Measurements from ENCODE around the gene PPM1E. TPM values are rescaled to one million over a fixed set of nuclear protein-coding genes. Genes with fewer than 3 reads are reported as not detected.
A peak's percentile ranks its signal among the peaks of the same experiment; 100 is the strongest.

PPM1E gene
- total RNA-seq, 1 donor from 2014 or later, result 0.26 TPM

GRCh38 chr17:58995247-58995940 is 239.7 kb downstream of the PPM1E start:
- Mint-ChIP-seq H3K36me3 (ENCODE audit: low read depth, unreplicated experiment) (peaks cover 6% of the 10 kb centered on the region), H3K9me3 (ENCODE audit: unreplicated experiment) (no peaks in the 10 kb centered on the region), H3K27me3 (ENCODE audit: unreplicated experiment) (no peaks in the 10 kb centered on the region), H3K4me3 (ENCODE audit: unreplicated experiment) (no peak overlapping the region), H3K4me1 (ENCODE audit: unreplicated experiment) (no peaks in the 10 kb centered on the region), H3K27ac (ENCODE audit: unreplicated experiment) (no peak overlapping the region)
- no peak for DNase-seq (ENCODE audit: low spot score)
- TF ChIP-seq CTCF (IDR thresholded peaks at IDR 0.05; ENCODE audit: unreplicated experiment), result no peak

GRCh38 chr17:58996968-58997367 is 241.3 kb downstream of the PPM1E start:
- no peak overlapping the region for H3K27ac Mint-ChIP-seq (ENCODE audit: unreplicated experiment)
- H3K4me1 Mint-ChIP-seq (ENCODE audit: unreplicated experiment), result peaks cover 6% of the 10 kb centered on the region
- H3K36me3 Mint-ChIP-seq (ENCODE audit: low read depth, unreplicated experiment), result peaks cover 6% of the 10 kb centered on the region

DNA sequence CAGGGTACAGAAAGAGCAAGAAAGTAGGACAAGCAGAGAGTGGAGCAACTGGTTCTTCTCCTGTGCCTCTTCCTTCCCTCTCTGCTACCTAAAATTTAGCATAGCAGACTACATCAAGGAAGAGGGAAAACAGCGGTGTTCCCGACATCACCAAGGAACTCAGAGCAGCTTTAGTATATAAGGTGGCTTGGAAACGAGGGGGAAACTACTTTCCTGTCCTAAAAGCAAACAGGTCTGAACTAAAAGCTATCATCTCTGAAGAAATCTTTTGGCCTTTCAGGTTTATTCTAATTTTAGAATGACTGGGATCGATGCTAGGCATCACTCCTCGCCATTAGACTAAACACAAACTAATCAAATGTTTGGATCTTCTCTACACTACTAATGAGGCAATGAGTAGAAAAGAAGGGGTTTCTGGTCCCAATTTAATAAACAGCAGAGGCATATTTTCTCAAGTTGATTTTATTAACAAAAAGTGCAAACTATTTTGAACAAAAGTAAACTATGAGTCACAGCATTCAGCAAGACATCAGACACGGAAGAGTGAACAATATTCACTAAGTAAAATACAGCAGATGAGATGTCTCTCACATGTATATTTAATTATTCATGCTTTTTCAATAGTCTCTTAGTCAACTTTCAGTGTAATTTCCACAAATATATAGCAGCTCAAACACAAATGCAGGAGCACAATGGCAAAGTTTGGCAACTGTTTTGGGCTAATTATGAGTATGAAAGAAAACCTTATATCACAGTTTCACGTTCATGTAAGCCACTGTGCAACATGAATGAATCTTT is 242.3 kb downstream of the PPM1E start:
- TF ChIP-seq CTCF (IDR thresholded peaks at IDR 0.05; ENCODE audit: unreplicated experiment), result no peak
- Mint-ChIP-seq H3K27me3 (ENCODE audit: unreplicated experiment) (no peaks in the 10 kb centered on the region), H3K4me1 (ENCODE audit: unreplicated experiment) (peaks cover 10% of the 10 kb centered on the region), H3K9me3 (ENCODE audit: unreplicated experiment) (no peaks in the 10 kb centered on the region), H3K4me3 (ENCODE audit: unreplicated experiment) (no peak overlapping the region), H3K36me3 (ENCODE audit: low read depth, unreplicated experiment) (peaks cover 6% of the 10 kb centered on the region), H3K27ac (ENCODE audit: unreplicated experiment) (no peak overlapping the region)
- DNase-seq (ENCODE audit: low spot score), result no peak

More at GRCh38 chr17:58996968-58997367, 241.3 kb downstream of the PPM1E start:
- TF ChIP-seq CTCF (IDR thresholded peaks at IDR 0.05; ENCODE audit: unreplicated experiment), result no peak
- Mint-ChIP-seq H3K9me3 (ENCODE audit: unreplicated experiment) (no peaks in the 10 kb centered on the region), H3K4me3 (ENCODE audit: unreplicated experiment) (no peak overlapping the region), H3K27me3 (ENCODE audit: unreplicated experiment) (no peaks in the 10 kb centered on the region)
- DNase-seq (ENCODE audit: low spot score), result no peak

GRCh38 chr17:58998871-58999270 is 243.2 kb downstream of the PPM1E start:
- H3K27ac Mint-ChIP-seq (ENCODE audit: unreplicated experiment), result no peak overlapping the region
- no peak for TF ChIP-seq CTCF (IDR thresholded peaks at IDR 0.05; ENCODE audit: unreplicated experiment)

DNA sequence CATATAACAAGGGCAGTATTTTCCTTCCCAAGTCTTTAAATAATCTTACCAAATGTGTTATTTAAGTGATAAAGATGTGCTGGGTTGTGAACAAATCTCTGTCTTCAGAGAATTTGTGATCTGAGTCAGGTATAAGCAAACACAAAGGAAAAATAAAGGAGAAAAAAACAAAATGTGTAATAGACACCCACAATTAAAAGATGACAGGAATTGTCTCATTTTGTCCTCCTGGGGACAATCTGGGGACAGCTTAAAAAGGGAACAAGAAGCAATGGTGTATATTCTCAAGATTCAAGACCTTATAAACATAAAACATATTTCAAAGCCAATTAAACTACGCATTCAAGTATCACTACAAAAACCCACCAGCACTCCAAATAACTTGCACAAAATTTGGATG is 243.8 kb downstream of the PPM1E start:
- H3K36me3 Mint-ChIP-seq (ENCODE audit: low read depth, unreplicated experiment), result peaks cover 6% of the 10 kb centered on the region
- H3K9me3 Mint-ChIP-seq (ENCODE audit: unreplicated experiment), result no peaks in the 10 kb centered on the region
- H3K27ac Mint-ChIP-seq (ENCODE audit: unreplicated experiment), result no peak overlapping the region
- H3K27me3 Mint-ChIP-seq (ENCODE audit: unreplicated experiment), result no peaks in the 10 kb centered on the region
- H3K4me1 Mint-ChIP-seq (ENCODE audit: unreplicated experiment), result peaks cover 16% of the 10 kb centered on the region
- DNase-seq (ENCODE audit: low spot score), result no peak
- H3K4me3 Mint-ChIP-seq (ENCODE audit: unreplicated experiment), result peak overlapping the region; percentile 11
- no peak for TF ChIP-seq CTCF (IDR thresholded peaks at IDR 0.05; ENCODE audit: unreplicated experiment)

More at GRCh38 chr17:58998871-58999270, 243.2 kb downstream of the PPM1E start:
- no peak overlapping the region for H3K4me3 Mint-ChIP-seq (ENCODE audit: unreplicated experiment)
- no peaks in the 10 kb centered on the region for H3K9me3 Mint-ChIP-seq (ENCODE audit: unreplicated experiment)
- H3K36me3 Mint-ChIP-seq (ENCODE audit: low read depth, unreplicated experiment), result peaks cover 6% of the 10 kb centered on the region
- no peak for DNase-seq (ENCODE audit: low spot score)
- H3K4me1 Mint-ChIP-seq (ENCODE audit: unreplicated experiment), result peaks cover 15% of the 10 kb centered on the region
- H3K27me3 Mint-ChIP-seq (ENCODE audit: unreplicated experiment), result no peaks in the 10 kb centered on the region
